Activated CD8-positive, alpha-beta T cell treated with anti-CD3 and anti-CD28 coated beads for 36 hours (primary cell): Measurements from ENCODE around the gene CNTNAP3B. TPM values are rescaled to one million over a fixed set of nuclear protein-coding genes. Genes with fewer than 3 reads are reported as not detected.
"Not testable (repeated sequence)": the region's sequence is repeated elsewhere in the genome, so short reads cannot be mapped to it uniquely, and the experiment has no call there.

Source experiments
- ATAC-seq: fragments of 200-7000 bp; cut with Tn5 transposase; one replicate; pipeline ENCODE4 v1.10.0; 2021; ENCODE audit warnings: mild to moderate bottlenecking, moderate library complexity
- CTCF ChIA-PET: fragments of 350-600 bp; sonication (Branson Sonifier 250); formaldehyde crosslinking; loops from one replicate; lab custom pipeline; 2021; ENCODE audit warnings: antibody characterized with exemption; lab: Charles Lee
- POLR2A ChIA-PET: fragments of 350-600 bp; sonication (Branson Sonifier 250); formaldehyde crosslinking; loops from one replicate; lab custom pipeline; 2021; ENCODE audit warnings: antibody characterized with exemption; lab: Charles Lee
- DNase-seq: peaks from one replicate; pipeline ENCODE4 v3.0.0-alpha.2; 2020
- H3K27ac Mint-ChIP-seq: one replicate; pipeline ENCODE4 v1.8.0; 2021; ENCODE audit warnings: mild to moderate bottlenecking, mixed read lengths
- H3K27me3 Mint-ChIP-seq: one replicate; pipeline ENCODE4 v1.8.0; 2021; ENCODE audit warnings: mixed read lengths
- H3K36me3 Mint-ChIP-seq: one replicate; pipeline ENCODE4 v1.8.0; 2021; ENCODE audit warnings: low read depth, mixed read lengths
- H3K4me1 Mint-ChIP-seq: one replicate; pipeline ENCODE4 v1.8.0; 2021; ENCODE audit warnings: low read depth, mixed read lengths
- H3K4me3 Mint-ChIP-seq: one replicate; pipeline ENCODE4 v1.8.0; 2021; ENCODE audit warnings: mild to moderate bottlenecking, moderate library complexity, mixed read lengths
- H3K9me3 Mint-ChIP-seq: one replicate; pipeline ENCODE4 v1.8.0; 2021; ENCODE audit warnings: mixed read lengths
- intact Hi-C: fragments of 100-400 bp; cut with micrococcal nuclease; formaldehyde crosslinking; loops from one replicate; pipeline ENCODE4 v1.10.0; 2022
- total RNA-seq, 2 experiments: library from RNA; stranded (reverse); gene quantifications; one replicate each; pipeline ENCODE4 v1.2.3, GENCODE V29; 2021

The CNTNAP3B gene
- total RNA-seq, 2 experiments from 2014 or later = not detected

DNA sequence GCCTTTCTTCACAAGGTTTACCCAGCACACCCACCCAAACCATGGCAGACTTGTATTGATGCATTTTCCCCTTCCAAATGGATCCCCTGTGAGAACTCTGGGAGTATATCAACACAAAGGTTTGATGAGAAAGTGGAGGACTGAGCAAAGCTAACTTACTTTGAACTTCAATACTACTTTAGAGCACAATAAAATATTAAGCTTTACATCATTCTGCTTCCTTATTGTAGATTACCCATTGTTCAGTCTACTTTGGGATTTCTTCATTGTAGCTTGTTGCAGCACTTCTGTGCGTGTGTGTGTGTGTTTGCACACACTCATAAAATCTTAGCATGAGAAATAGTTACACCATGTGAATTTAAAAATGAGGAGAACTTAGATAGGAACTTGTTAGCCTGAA, 75.4 kb downstream of the CNTNAP3B start:
- DNase-seq, H3K4me3 Mint-ChIP-seq, ATAC-seq, H3K27me3 Mint-ChIP-seq, H3K27ac Mint-ChIP-seq, CTCF ChIA-PET, H3K36me3 Mint-ChIP-seq, H3K9me3 Mint-ChIP-seq, intact Hi-C loops, POLR2A ChIA-PET, H3K4me1 Mint-ChIP-seq: not testable (repeated sequence)

DNA sequence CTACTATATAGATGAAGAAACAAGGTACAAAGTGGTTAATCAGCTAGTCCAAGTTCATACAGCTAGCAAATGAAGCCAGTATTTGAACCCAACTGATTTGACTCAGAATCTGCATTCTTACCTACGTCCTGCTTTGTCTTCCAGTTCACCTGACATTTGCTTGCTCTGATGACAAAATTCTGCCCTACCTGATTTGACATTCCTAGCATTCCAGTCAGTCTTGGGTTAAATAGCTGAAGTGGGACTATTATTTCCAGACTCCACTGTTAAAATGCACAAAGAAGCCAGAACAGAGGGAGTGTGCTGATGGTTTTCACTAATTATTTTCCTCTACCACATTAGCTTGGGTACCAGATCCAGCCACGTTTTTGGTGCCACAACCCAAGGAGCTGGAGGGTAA, 78.5 kb downstream of the CNTNAP3B start:
- H3K27me3 Mint-ChIP-seq, H3K36me3 Mint-ChIP-seq, DNase-seq, POLR2A ChIA-PET, ATAC-seq, H3K4me3 Mint-ChIP-seq, H3K27ac Mint-ChIP-seq, H3K9me3 Mint-ChIP-seq, intact Hi-C loops, H3K4me1 Mint-ChIP-seq, CTCF ChIA-PET: not testable (repeated sequence)

DNA sequence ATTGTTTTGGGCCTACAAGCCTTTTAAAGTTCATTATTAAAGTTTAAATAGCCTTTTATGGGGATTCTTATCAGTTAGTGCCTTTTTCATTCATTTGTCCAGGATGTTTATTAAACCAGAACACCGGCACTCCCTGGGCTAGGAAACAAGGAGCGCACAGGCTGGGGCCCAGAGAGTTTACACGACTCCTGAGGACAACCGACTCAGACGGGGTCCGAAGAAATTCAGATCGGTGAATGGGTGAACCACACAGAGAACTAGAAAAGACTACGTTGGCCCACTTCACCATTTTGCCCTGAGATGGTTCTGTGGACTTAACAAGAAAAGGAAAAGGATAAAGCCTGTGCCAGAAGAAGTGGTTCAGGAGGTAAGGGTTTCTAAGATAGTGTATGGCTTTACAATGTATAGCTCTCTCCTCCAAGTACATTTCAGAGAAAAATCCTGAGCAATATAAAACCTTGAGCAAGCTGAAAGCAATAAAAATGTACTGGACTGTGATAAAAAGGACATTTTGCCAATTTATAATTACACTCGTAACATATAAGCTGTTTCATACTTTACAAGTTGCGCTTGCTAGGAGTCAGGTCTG, 84.7 kb downstream of the CNTNAP3B start:
- ATAC-seq, H3K4me3 Mint-ChIP-seq, CTCF ChIA-PET, POLR2A ChIA-PET, H3K4me1 Mint-ChIP-seq, intact Hi-C loops, DNase-seq, H3K36me3 Mint-ChIP-seq, H3K9me3 Mint-ChIP-seq, H3K27me3 Mint-ChIP-seq, H3K27ac Mint-ChIP-seq: not testable (repeated sequence)

DNA sequence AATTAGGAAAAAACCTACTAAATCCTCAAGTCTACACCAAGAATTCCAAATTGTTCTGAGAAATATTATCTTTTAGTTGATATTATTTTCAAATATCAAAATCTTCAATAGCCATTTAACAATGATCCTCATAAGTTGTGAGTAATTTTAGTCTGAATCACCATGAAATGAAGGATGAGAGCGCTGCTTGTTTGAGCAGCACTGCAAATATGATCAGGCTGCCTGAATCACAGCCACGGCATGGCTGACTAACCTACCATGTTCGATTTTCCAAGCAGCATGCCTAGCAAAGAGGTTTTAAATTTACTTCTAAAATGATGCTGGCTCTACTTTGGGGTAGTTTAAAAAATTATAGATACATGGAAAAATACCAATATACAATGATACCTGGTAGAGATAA, 95.7 kb downstream of the CNTNAP3B start:
- ATAC-seq, DNase-seq, H3K9me3 Mint-ChIP-seq, H3K27ac Mint-ChIP-seq, H3K36me3 Mint-ChIP-seq, intact Hi-C loops, CTCF ChIA-PET, H3K4me3 Mint-ChIP-seq, H3K4me1 Mint-ChIP-seq, POLR2A ChIA-PET, H3K27me3 Mint-ChIP-seq: not testable (repeated sequence)

DNA sequence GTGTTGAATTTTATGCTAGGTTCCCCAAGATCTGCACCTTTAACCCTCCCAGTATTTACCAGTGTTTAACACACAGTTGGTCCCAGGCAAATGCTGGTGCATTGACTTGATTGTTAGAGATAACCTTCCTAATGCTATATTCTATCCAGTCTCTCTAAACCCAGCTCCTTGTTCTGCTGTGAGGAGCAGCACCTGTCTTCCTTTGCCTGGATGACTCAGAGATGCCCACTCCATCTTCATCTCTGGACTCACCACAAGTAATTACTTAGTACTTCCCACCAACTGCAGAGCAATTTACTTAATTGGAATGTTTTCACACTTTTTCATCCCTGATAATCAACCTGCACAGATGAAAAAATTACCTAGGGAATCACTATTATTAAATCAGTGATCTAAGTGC, 108.6 kb downstream of the CNTNAP3B start:
- H3K27ac Mint-ChIP-seq, DNase-seq, H3K4me1 Mint-ChIP-seq, H3K36me3 Mint-ChIP-seq, H3K4me3 Mint-ChIP-seq, intact Hi-C loops, POLR2A ChIA-PET, H3K27me3 Mint-ChIP-seq, H3K9me3 Mint-ChIP-seq, ATAC-seq, CTCF ChIA-PET: not testable (repeated sequence)

DNA sequence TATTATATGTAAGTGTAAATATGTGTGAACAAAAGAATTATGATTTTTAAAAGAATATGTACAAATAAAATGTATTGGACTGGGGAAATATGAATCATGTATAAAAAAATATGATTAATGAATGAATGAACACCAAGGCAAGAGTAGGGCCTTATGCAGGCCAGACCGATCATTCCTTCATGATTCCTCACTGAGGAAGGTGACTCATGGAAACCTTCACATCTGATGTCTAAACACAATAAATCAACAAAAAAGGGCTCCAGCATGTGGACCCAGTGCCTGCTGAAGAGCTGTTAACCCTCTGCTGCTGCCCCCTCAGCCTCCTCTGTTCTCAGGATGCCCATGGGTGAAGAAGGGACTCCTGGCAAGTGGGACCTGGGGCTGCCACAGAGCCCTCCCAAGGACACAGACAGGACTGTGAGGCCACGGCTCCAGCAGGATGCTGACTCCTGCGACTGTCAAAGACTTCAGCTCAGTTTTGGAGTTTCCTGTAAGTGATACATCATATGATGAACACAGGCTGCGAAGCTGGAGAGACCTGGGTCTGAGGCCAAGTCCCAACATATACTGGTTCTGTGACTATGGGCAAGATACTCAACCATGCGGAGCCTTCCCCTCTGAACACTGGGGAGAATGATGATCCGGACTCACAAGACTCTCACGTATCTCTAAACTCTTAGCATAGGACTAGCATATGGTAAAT, 110.9 kb downstream of the CNTNAP3B start:
- POLR2A ChIA-PET, H3K27ac Mint-ChIP-seq, H3K4me3 Mint-ChIP-seq, intact Hi-C loops, ATAC-seq, H3K9me3 Mint-ChIP-seq, H3K4me1 Mint-ChIP-seq, H3K36me3 Mint-ChIP-seq, CTCF ChIA-PET, H3K27me3 Mint-ChIP-seq, DNase-seq: not testable (repeated sequence)

DNA sequence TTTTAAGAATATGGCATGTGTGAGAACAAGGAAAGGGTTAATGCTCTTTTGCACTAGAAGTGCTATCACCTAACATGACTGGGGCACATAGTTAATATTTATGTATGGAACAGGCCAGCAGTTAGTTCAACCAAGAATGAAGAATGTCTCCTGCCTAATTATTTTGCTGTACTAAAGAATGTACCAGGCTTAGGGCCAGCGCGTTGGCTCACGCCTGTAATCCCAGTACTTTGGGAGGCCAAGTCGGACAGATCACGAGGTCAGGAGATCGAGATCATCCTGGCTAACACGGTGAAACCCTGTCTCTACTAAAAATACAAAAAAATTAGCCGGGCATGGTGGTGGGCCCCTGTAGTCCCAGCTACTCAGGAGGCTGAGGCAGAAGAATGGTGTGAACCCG, 114.9 kb downstream of the CNTNAP3B start:
- CTCF ChIA-PET, H3K36me3 Mint-ChIP-seq, H3K4me3 Mint-ChIP-seq, intact Hi-C loops, POLR2A ChIA-PET, H3K27ac Mint-ChIP-seq, ATAC-seq, H3K9me3 Mint-ChIP-seq, H3K27me3 Mint-ChIP-seq, H3K4me1 Mint-ChIP-seq, DNase-seq: not testable (repeated sequence)

DNA sequence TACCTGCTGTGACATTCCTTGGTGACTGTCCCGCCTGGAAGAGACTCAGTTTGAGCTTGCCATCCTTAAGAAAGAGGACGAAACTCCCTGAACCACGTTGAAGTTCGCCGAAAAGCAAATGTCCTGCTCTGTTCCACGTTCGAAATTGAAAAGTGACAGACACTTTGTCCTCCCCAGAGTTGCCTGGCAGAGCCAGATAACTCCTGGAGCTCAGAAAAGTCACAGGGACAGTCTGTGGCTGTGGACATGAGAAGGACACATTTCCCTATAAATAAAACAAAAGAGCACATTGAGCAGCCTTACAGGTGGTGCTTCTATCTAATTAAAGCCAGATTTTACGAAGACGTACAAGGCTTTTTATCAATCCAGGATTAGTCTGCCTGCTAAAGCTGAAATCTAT, 137.6 kb downstream of the CNTNAP3B start:
- H3K36me3 Mint-ChIP-seq, H3K4me1 Mint-ChIP-seq, H3K4me3 Mint-ChIP-seq, H3K27me3 Mint-ChIP-seq, CTCF ChIA-PET, DNase-seq, intact Hi-C loops, ATAC-seq, POLR2A ChIA-PET, H3K9me3 Mint-ChIP-seq, H3K27ac Mint-ChIP-seq: not testable (repeated sequence)

DNA sequence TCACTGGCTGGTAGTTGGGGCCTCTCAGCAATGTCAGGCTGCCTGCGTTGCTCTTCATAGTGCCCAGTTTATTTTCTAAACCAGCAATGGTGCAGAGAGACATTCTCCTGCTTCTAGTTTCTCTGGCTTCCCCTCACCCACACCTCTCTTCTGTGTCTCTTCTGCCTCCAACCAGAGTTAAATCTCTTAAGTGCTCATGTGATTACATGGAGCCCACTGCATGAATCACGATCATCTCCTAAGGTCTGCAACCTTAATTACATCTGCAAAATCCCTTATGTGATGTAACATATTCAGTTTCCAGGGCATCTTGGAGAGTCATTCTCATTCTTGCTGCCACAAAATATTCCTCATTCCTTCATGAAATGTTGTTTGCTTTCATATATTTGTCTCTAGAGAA, 149.0 kb downstream of the CNTNAP3B start:
- CTCF ChIA-PET, ATAC-seq, intact Hi-C loops, H3K4me1 Mint-ChIP-seq, H3K9me3 Mint-ChIP-seq, DNase-seq, H3K36me3 Mint-ChIP-seq, H3K4me3 Mint-ChIP-seq, H3K27ac Mint-ChIP-seq, POLR2A ChIA-PET, H3K27me3 Mint-ChIP-seq: not testable (repeated sequence)

DNA sequence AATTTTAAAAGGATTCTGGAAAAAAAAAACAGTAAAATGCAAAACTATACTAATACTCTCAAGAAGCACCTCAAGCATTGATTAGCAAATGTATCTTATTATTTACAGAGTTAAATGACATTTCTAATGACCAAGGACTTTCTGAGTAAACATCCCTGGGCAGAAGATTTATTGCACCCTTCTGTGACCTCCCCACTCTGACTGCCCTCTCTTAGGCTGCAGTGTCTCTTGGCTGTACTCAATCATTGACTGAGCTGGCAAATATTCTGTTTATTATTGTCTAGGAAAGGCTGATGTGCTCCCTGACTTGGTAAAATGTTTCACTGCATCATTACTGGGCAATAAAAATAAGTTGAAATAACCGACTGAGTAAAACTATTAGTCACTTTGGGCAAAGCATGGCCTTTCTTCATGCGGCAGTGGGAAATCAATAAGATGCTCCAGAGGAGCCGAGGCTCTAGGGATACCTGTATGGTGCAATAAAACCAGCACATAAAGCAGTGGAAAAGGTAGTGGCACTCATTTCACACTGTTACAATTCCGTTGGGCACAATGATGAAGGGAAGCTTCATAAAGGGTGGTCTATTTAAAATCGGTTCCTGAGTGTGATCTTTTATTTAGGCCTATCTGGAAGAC, 151.1 kb downstream of the CNTNAP3B start:
- H3K9me3 Mint-ChIP-seq, POLR2A ChIA-PET, H3K27me3 Mint-ChIP-seq: not testable (repeated sequence)

DNA sequence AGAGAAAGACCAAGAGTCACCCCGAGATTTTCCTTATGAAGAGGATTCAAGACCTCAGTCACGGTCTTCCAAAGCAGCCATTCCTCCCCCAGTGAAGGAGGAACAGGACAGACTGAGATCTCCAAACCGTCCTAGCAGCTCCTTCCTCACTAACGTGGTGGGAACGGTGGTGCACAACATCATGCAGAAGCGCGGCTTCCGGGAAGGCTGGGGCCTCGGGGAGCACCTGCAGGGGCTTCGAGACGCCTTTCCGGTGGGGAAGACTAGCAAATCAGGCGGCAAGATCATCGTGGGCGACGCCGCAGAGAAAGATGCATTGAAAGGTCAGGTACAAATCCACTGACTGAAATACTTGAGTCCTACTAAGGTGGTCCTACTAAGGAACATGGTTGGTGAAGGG, 154.3 kb downstream of the CNTNAP3B start:
- DNase-seq, H3K4me1 Mint-ChIP-seq, H3K9me3 Mint-ChIP-seq, H3K27me3 Mint-ChIP-seq, POLR2A ChIA-PET, intact Hi-C loops, H3K36me3 Mint-ChIP-seq, H3K27ac Mint-ChIP-seq, H3K4me3 Mint-ChIP-seq, ATAC-seq, CTCF ChIA-PET: not testable (repeated sequence)

More for the DNA sequence above, 151.1 kb downstream of the CNTNAP3B start:
- CTCF ChIA-PET, DNase-seq, intact Hi-C loops, ATAC-seq, H3K36me3 Mint-ChIP-seq, H3K4me3 Mint-ChIP-seq, H3K27ac Mint-ChIP-seq, H3K4me1 Mint-ChIP-seq: not testable (repeated sequence)

DNA sequence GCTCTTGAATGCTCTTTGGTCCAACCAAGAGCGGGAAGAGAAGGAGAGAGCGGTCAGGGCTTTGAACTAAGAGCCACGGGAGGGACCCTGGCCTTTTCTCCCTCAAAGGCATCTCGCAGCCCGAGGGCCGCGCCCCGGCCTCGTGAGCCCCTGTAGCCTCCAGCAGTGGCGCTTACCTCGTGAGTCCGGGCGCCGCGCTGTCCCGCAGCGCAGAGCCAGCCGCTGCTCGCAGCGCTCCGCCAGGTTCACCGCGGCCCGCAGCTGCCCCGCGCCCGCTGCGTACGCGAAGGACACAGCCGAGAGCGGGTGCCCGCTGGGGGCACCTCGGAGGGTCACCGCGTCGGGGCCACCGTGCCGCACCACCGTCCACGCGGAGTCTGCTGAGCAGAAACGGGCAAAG, 176.2 kb downstream of the CNTNAP3B start:
- H3K36me3 Mint-ChIP-seq, H3K27ac Mint-ChIP-seq, CTCF ChIA-PET, H3K4me1 Mint-ChIP-seq, H3K4me3 Mint-ChIP-seq, H3K27me3 Mint-ChIP-seq, DNase-seq, ATAC-seq, H3K9me3 Mint-ChIP-seq, intact Hi-C loops, POLR2A ChIA-PET: not testable (repeated sequence)
